OCI-LY1 (cell line): ENCODE data around the gene CNPY2.

Experiments used
- H2AFZ ChIP-seq: fragments of 200-600 bp; sonication (generic), shearing (Covaris generic); 2 replicates; pipeline ENCODE4 v1.6.0; 2014; ENCODE audit warnings: antibody characterized with exemption, mild to moderate bottlenecking, low read length
- H3F3A ChIP-seq: fragments of 200-600 bp; sonication (generic), shearing (Covaris generic); 2 replicates; pipeline ENCODE4 v1.6.0; 2014; ENCODE audit warnings: mild to moderate bottlenecking, antibody characterized with exemption, low read length, moderate library complexity; ENCODE audit not compliant: insufficient read depth
- H3K27ac ChIP-seq: fragments of 200-600 bp; sonication (generic); 2 replicates; pipeline ENCODE4 v1.5.1; 2014; ENCODE audit warnings: low read length, mixed run types, mild to moderate bottlenecking, low read depth; ENCODE audit not compliant: poor library complexity, severe bottlenecking
- H3K27me3 ChIP-seq: fragments of 200-600 bp; sonication (generic); 2 replicates; pipeline ENCODE4 v1.6.0; 2014; ENCODE audit warnings: antibody characterized with exemption, mild to moderate bottlenecking, low read length, moderate library complexity; ENCODE audit not compliant: insufficient read depth
- H3K36me3 ChIP-seq: fragments of 200-600 bp; sonication (generic); 2 replicates; pipeline ENCODE4 v1.6.1; 2014; ENCODE audit warnings: mild to moderate bottlenecking, antibody characterized with exemption, low read length, moderate library complexity, mixed read lengths; ENCODE audit not compliant: insufficient read depth
- H3K4me1 ChIP-seq: fragments of 200-600 bp; sonication (generic); 2 replicates; pipeline ENCODE4 v1.5.1; 2014; ENCODE audit warnings: mild to moderate bottlenecking, low read length, moderate library complexity; ENCODE audit not compliant: insufficient read depth, severe bottlenecking
- H3K4me2 ChIP-seq: fragments of 200-600 bp; sonication (generic), shearing (Covaris generic); 2 replicates; pipeline ENCODE4 v1.6.1; 2014; ENCODE audit warnings: low read length
- H3K4me3 ChIP-seq: fragments of 200-600 bp; sonication (generic); 2 replicates; pipeline ENCODE4 v1.5.1; 2014; ENCODE audit warnings: low read length, low read depth, mild to moderate bottlenecking, mixed read lengths; ENCODE audit not compliant: poor library complexity, severe bottlenecking
- H3K79me2 ChIP-seq: fragments of 200-600 bp; shearing (Covaris generic); 2 replicates; pipeline ENCODE4 v1.6.1; 2016; ENCODE audit warnings: mixed run types, low read length, mixed read lengths; ENCODE audit not compliant: insufficient read depth
- H3K9ac ChIP-seq: fragments of 200-600 bp; sonication (generic), shearing (Covaris generic); 2 replicates; pipeline ENCODE4 v1.6.1; 2014; ENCODE audit warnings: mild to moderate bottlenecking, low read length, mixed read lengths
- H3K9me2 ChIP-seq: fragments of 200-600 bp; sonication (generic), shearing (Covaris generic); 2 replicates; pipeline ENCODE4 v1.6.1; 2014; ENCODE audit warnings: low read depth, mild to moderate bottlenecking, low read length, mixed read lengths
- H3K9me3 ChIP-seq: fragments of 200-600 bp; shearing (Covaris generic); 2 replicates; pipeline ENCODE4 v1.6.1; 2014; ENCODE audit warnings: low read length, mixed read lengths
- H4K20me1 ChIP-seq: fragments of 200-600 bp; sonication (generic), shearing (Covaris generic); 2 replicates; pipeline ENCODE4 v1.6.0; 2016; ENCODE audit warnings: mild to moderate bottlenecking, low read length; ENCODE audit not compliant: insufficient read depth
- CTCF ChIP-seq: fragments of 200-600 bp; sonication (generic), shearing (Covaris generic); IDR thresholded peaks from 2 replicates; pipeline ENCODE4 v1.5.1; 2017; ENCODE audit warnings: mild to moderate bottlenecking, antibody characterized with exemption, low read length, moderate library complexity, mixed read lengths
- EZH2 ChIP-seq: fragments of 200-600 bp; sonication (generic), shearing (Covaris generic); IDR thresholded peaks from 2 replicates; pipeline ENCODE4 v1.8.0; 2017; ENCODE audit warnings: borderline replicate concordance, mixed run types, mild to moderate bottlenecking, antibody characterized with exemption, low read length, moderate library complexity, mixed read lengths

CNPY2 gene

GRCh38 chr12:56330936-56331490 lies 15.2 kb upstream of the CNPY2 start:
- Histone ChIP-seq H3F3A (no peaks in the 10 kb centered on the region), H3K36me3 (peaks cover 15% of the 10 kb centered on the region), H3K4me3 (no peak overlapping the region), H3K27ac (no peak overlapping the region), H3K9me3 (no peaks in the 10 kb centered on the region), H2AFZ (no peak overlapping the region), H3K9me2 (no peaks in the 10 kb centered on the region), H3K9ac (no peak overlapping the region), H3K4me2 (no peak overlapping the region), H3K27me3 (no peaks in the 10 kb centered on the region), H4K20me1 (no peaks in the 10 kb centered on the region), H3K4me1 (peaks cover 21% of the 10 kb centered on the region), H3K79me2 (no peaks in the 10 kb centered on the region)
- TF ChIP-seq EZH2 (no peak), CTCF (no peak)

- Histone ChIP-seq H3K36me3 (peaks cover 58% of the 10 kb centered on the region), H3K27ac (no peak overlapping the region), H2AFZ (no peak overlapping the region), H3F3A (no peaks in the 10 kb centered on the region), H3K9me2 (no peaks in the 10 kb centered on the region), H3K79me2 (no peaks in the 10 kb centered on the region), H3K9me3 (no peaks in the 10 kb centered on the region), H4K20me1 (no peaks in the 10 kb centered on the region), H3K27me3 (no peaks in the 10 kb centered on the region), H3K9ac (no peak overlapping the region), H3K4me2 (no peak overlapping the region), H3K4me1 (no peaks in the 10 kb centered on the region), H3K4me3 (no peak overlapping the region)
- TF ChIP-seq CTCF (no peak), EZH2 (no peak)
Observed at GRCh38 chr12:56326533-56326932, 10.7 kb upstream of the CNPY2 start.

GRCh38 chr12:56326126-56326525 lies 10.3 kb upstream of the CNPY2 start:
- no peak overlapping the region for H3K9ac ChIP-seq
- H3K4me2 ChIP-seq, result no peak overlapping the region
- H3K4me3 ChIP-seq, result no peak overlapping the region
- H3K9me2 ChIP-seq, result no peaks in the 10 kb centered on the region
- no peaks in the 10 kb centered on the region for H3K79me2 ChIP-seq
- H3K27ac ChIP-seq, result no peak overlapping the region
- no peak for TF ChIP-seq EZH2
- no peak for TF ChIP-seq CTCF
- no peaks in the 10 kb centered on the region for H4K20me1 ChIP-seq
- H2AFZ ChIP-seq, result no peak overlapping the region
- H3K4me1 ChIP-seq, result no peaks in the 10 kb centered on the region
- peaks cover 58% of the 10 kb centered on the region for H3K36me3 ChIP-seq
- no peaks in the 10 kb centered on the region for H3F3A ChIP-seq
- H3K27me3 ChIP-seq, result no peaks in the 10 kb centered on the region
- no peaks in the 10 kb centered on the region for H3K9me3 ChIP-seq
